ENCODE data around the gene SYT6.
"Not testable (repeated sequence)": the region's sequence is repeated elsewhere in the genome, so short reads cannot be mapped to it uniquely, and the experiment has no call there.

SYT6 gene

DNA sequence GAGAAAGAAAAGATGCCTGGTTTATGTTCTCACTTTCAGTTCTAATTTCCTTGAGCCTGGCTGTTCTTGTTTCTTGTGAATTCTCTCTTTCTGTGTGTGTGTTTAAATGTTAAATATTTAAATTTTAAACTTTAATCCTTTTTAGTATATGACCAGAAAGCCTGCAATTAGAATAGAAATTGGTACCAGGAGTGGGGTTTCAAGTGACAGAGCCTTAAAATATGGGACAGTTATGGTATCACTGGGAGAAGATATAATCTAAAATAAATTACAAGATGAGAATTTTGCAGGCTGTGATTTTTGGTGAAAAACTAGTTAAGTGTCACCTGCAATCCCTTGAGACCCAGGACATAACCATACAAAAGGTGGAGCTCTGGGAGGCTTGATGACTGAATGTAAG, 81.4 kb downstream of the SYT6 start:
- DNase-seq (ENCODE audit: low read depth in 3 of 3): no peak

GRCh38 chr1:114069762-114070161, 83.9 kb downstream of the SYT6 start:
- not testable (repeated sequence) for DNase-seq (ENCODE audit: low read depth in 3 of 3)

GRCh38 chr1:114068684-114069083, 85.0 kb downstream of the SYT6 start:
- not testable (repeated sequence) for DNase-seq (ENCODE audit: low read depth in 3 of 3)

GRCh38 chr1:114065671-114066070, 88.0 kb downstream of the SYT6 start:
- not testable (repeated sequence) for DNase-seq (ENCODE audit: low read depth in 3 of 3)

GRCh38 chr1:114063544-114063943, 90.1 kb downstream of the SYT6 start:
- DNase-seq (ENCODE audit: low read depth in 3 of 3): no peak

GRCh38 chr1:114062477-114063099, 91.1 kb downstream of the SYT6 start:
- no peak for DNase-seq (ENCODE audit: low read depth in 3 of 3)

DNA sequence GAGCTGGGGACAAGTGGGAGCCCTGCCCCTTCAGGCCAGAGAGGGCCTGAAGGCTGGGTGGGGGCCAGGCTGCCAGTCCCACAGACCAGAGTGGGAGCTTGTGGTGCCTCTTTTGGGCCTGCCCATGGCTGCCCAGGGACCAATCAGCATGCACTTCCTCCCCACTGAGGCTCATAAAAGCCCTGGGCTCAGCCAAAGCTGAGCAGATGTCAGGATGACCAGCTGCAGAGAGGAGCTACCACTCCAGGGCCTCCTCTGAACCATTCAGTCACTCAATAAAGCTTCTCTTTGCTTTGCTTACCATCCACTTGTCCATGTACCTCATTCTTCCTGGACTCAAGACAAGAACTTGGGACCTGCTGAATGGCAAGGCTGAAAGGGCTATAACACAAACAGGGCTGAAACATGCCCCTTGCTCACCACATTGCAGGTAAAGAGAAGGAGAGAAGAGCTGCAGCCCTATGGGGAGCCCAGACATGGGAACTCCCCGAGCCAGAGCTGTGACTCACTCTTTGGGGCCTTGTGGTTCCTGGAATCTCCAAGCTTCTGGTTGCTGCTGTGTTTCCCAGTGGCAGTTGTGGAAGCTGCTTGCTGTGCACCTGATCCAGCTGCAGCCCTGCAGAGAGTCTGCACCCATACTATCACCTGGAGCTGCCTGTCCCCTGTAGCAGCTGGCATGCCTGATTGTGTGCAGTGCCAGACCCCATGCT, 92.4 kb downstream of the SYT6 start:
- no peak for DNase-seq (ENCODE audit: low read depth in 3 of 3)

DNA sequence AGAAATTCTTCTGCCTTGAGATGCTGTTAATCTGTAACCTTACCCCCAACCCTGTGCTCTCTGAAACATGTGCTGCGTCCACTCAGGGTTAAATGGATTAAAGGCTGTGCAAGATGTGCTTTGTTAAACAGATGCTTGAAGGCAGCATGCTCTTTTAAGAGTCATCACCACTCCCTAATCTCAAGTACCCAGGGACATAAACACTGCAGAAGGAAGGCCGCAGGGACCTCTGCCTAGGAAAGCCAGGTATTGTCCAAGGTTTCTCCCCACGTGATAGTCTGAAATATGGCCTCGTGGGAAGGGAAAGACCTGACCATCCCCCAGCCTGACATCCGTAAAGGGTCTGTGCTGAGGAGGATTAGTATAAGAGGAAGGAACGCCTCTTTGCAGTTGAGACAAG, 95.4 kb downstream of the SYT6 start:
- not testable (repeated sequence) for DNase-seq (ENCODE audit: low read depth in 3 of 3)

DNA sequence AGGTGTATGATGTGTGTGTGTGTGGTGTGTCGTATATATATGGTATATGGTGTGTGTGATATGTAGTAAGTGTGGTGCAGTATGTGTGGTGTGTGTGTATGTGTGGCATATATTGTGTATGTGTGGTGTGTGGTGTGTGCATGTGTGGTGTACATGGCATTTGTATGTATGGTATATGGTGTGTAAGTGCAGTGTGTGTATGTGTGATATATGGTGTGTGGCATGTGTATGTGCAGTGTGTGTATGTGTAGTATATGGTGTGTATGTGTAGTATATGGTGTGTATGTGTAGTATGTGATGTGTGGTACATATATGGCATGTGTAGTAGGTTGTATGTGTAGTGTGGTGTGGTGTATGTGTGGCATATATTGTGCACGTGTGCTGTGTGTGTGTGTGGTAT, 99.5 kb downstream of the SYT6 start:
- DNase-seq (ENCODE audit: low read depth in 3 of 3): no peak

- no peak for DNase-seq (ENCODE audit: low read depth in 3 of 3)
Observed at GRCh38 chr1:114048232-114048631, 105.4 kb downstream of the SYT6 start.

- DNase-seq (ENCODE audit: low read depth in 3 of 3): no peak
Observed at GRCh38 chr1:114043548-114043947, 110.1 kb downstream of the SYT6 start.

GRCh38 chr1:114043054-114043453, 110.6 kb downstream of the SYT6 start:
- DNase-seq (ENCODE audit: low read depth in 3 of 3): no peak

DNA sequence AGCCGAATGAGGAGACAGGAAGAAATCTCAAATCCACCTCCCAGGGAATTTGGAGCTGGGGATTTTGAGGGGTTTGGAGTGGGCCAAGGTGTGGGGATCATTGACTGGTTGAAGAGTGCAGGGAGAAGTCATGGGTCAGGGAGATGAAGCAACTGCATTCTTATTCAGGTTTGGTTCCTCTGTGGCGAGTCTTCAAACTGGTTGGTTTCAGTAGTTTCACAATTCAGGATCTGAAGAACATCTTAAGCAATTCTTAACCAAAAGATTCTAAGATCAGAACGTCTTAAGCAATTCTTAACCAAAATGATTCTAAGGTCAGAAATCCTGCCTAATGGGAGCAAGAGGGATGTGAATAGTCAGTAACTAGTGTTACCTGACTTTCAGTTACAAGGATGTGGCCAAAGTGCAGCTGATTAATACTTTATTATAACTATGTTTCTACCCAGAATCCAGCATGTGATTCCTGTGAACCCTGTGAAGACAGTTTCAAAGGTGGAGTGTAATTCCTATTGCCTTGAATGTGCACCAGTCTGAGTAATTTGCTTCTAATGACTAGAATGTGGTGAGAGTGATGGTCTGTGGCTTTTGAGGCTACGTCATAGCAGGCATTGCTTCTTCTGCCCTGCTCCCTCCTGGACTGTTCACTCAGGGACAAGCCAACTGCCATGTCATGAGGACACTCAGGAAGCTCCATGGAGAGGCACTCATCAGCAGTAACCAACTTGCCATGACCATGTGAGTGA, 113.2 kb downstream of the SYT6 start:
- DNase-seq (ENCODE audit: low read depth in 3 of 3): no peak
